Keratinocyte (primary cell): Measurements from ENCODE around the gene DPP10. TPM values are rescaled to one million over a fixed set of nuclear protein-coding genes. Genes with fewer than 3 reads are reported as not detected.

ENCODE experiments used
- DNase-seq: peaks from one replicate; pipeline ENCODE4 v3.0.0-alpha.2; 2011; ENCODE audit warnings: low read depth, missing footprints, low spot score
- FAIRE-seq: peaks from 2 replicates; lab custom pipeline; 2011; peaks lifted over from hg19 to GRCh38; lab: Jason Lieb, UNC
- H2AFZ ChIP-seq: 2 replicates; pipeline ENCODE4 v1.6.0; 2012; ENCODE audit warnings: low read length, control low read depth, inconsistent platforms; ENCODE audit not compliant: control insufficient read depth
- H3K27ac ChIP-seq: 2 replicates; pipeline ENCODE4 v1.5.1; 2011; ENCODE audit warnings: low read length; ENCODE audit not compliant: control insufficient read depth, insufficient read depth
- H3K27me3 ChIP-seq: 3 replicates; pipeline ENCODE4 v1.6.0; 2011; ENCODE audit warnings: low read length; ENCODE audit not compliant: control insufficient read depth, insufficient read depth; ENCODE audit errors: extremely low read depth
- H3K36me3 ChIP-seq, 2 experiments: 2 replicates in 1 of 2; 3 replicates in 1 of 2; pipeline ENCODE4 v1.5.1; 2011; ENCODE audit warnings: low read length in 2 of 2, mild to moderate bottlenecking in 1 of 2; ENCODE audit not compliant: control insufficient read depth in 2 of 2, insufficient read depth in 2 of 2; ENCODE audit errors: extremely low read depth in 1 of 2
- H3K4me1 ChIP-seq: 3 replicates; pipeline ENCODE4 v1.5.1; 2011; ENCODE audit warnings: low read length; ENCODE audit not compliant: control insufficient read depth, insufficient read depth; ENCODE audit errors: extremely low read depth
- H3K4me2 ChIP-seq: 3 replicates; pipeline ENCODE4 v1.6.0; 2011; ENCODE audit warnings: low read depth, low read length; ENCODE audit not compliant: control insufficient read depth, insufficient read depth; ENCODE audit errors: extremely low read depth
- H3K4me3 ChIP-seq, 3 experiments: fragments of 200-600 bp in 1 of 3; sonication (generic) in 1 of 3; 2 replicates in 2 of 3; 3 replicates in 1 of 3; pipeline ENCODE4 v1.5.1; 2011 to 2016; ENCODE audit warnings: low read length in 3 of 3, mild to moderate bottlenecking in 3 of 3, control low read depth in 2 of 3, inconsistent platforms in 1 of 3, low read depth in 1 of 3, mixed read lengths in 1 of 3, mixed run types in 1 of 3, moderate library complexity in 1 of 3; ENCODE audit not compliant: control insufficient read depth in 2 of 3, insufficient read depth in 2 of 3; ENCODE audit errors: extremely low read depth in 1 of 3
- H3K79me2 ChIP-seq: 2 replicates; pipeline ENCODE4 v1.6.0; 2012; ENCODE audit warnings: low read length; ENCODE audit not compliant: control insufficient read depth, insufficient read depth
- H3K9ac ChIP-seq: 3 replicates; pipeline ENCODE4 v1.6.0; 2011; ENCODE audit warnings: low read length; ENCODE audit not compliant: control insufficient read depth, insufficient read depth; ENCODE audit errors: extremely low read depth
- H3K9me1 ChIP-seq: 3 replicates; pipeline ENCODE4 v1.6.0; 2011; ENCODE audit warnings: low read length; ENCODE audit not compliant: control insufficient read depth, insufficient read depth; ENCODE audit errors: extremely low read depth
- H3K9me3 ChIP-seq: 2 replicates; pipeline ENCODE4 v1.5.1; 2012; ENCODE audit warnings: low read depth, low read length; ENCODE audit not compliant: control insufficient read depth
- H4K20me1 ChIP-seq: 3 replicates; pipeline ENCODE4 v1.6.0; 2011; ENCODE audit warnings: low read length; ENCODE audit not compliant: control insufficient read depth, insufficient read depth; ENCODE audit errors: extremely low read depth
- CTCF ChIP-seq, 3 experiments: IDR thresholded peaks in 1 of 3; conservative IDR thresholded peaks in 1 of 3; optimal IDR thresholded peaks in 1 of 3; 2 replicates in 2 of 3; 3 replicates in 1 of 3; pipeline versions ENCODE3 to v1.5.1; 2011; ENCODE audit warnings: low read length in 3 of 3, mild to moderate bottlenecking in 3 of 3, moderate library complexity in 2 of 3, control low read depth in 1 of 3, inconsistent platforms in 1 of 3; ENCODE audit not compliant: insufficient read depth in 2 of 3; ENCODE audit errors: extremely low read depth in 1 of 3
- EZH2 ChIP-seq: IDR thresholded peaks from one replicate; pipeline ENCODE4 v1.6.1; 2012; ENCODE audit warnings: inconsistent platforms, mild to moderate bottlenecking, low read length, moderate library complexity
- dilution Hi-C: fragments of 300-500 bp; cut with MboI; formaldehyde crosslinking; loops from one replicate; pipeline ENCODE4 v1.7.0; 2020; ENCODE audit warnings: low sequenced_read_pairs; ENCODE audit not compliant: extremely low pct_ligation_motif_present
- polyA plus RNA-seq, 5 experiments: library from polyadenylated mRNA; depleted of rRNA in 3 of 5; stranded (reverse) in 3 of 5; stranded (forward) in 1 of 5; unstranded in 1 of 5; fragments of >200 nt; gene quantifications; 1 replicate in 1 of 5; 2 replicates in 3 of 5; 3 replicates in 1 of 5; pipeline versions ENCODE4 v1.2.1 to v1.2.3, GENCODE V29; 2011 to 2012; ENCODE audit warnings: missing spikeins in 2 of 5, low read depth in 1 of 5, low replicate concordance in 1 of 5

DPP10 gene
- polyA plus RNA-seq, 1 donor (not counting 4 experiments of a cell fraction or from before 2014, with no cell fraction given) = not detected

DNA sequence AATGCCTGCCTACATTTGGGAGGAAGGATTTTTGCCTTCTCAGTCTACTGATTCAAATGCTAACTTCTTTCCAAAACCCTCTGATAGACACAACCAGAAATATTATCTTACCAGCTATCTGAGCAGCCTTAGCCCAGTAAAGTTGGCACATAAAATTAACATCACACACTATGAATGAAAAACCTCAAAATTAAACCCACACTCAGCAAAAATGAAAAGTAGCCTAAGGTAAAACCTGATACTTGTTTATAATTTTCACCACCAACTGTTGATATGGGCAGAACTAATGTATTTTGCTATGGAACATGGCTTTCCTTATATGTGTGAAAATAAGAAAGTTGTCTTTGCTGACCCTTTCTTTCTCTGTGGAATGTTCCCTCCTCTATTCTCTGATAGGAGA is 226.0 kb downstream of the DPP10 start:
- Histone ChIP-seq H3K9ac (no peak overlapping the region), H3K27me3 (no peaks in the 10 kb centered on the region), H3K4me3 (no peak overlapping the region), H4K20me1 (no peaks in the 10 kb centered on the region), H2AFZ (no peak overlapping the region), H3K4me1 (no peaks in the 10 kb centered on the region), H3K79me2 (no peaks in the 10 kb centered on the region), H3K4me2 (no peak overlapping the region), H3K36me3 (no peaks in the 10 kb centered on the region), H3K9me1 (no peaks in the 10 kb centered on the region), H3K9me3 (no peaks in the 10 kb centered on the region), H3K27ac (no peak overlapping the region)
- dilution Hi-C loops = no loop called here
- DNase-seq (no peak), FAIRE-seq (no peak)
- TF ChIP-seq CTCF (optimal IDR thresholded peaks at IDR 0.05 in 1 of 3, IDR thresholded peaks at IDR 0.05 in 1 of 3, conservative IDR thresholded peaks at IDR 0.05 in 1 of 3; ENCODE audit: extremely low read depth in 1 of 3, insufficient read depth in 2 of 3, low read length in 3 of 3) = no peak
- TF ChIP-seq EZH2 = no peak

- no peak for DNase-seq
- H4K20me1 ChIP-seq = no peaks in the 10 kb centered on the region
- dilution Hi-C loops = no loop called here
- H3K9ac ChIP-seq = no peak overlapping the region
- H3K4me3 ChIP-seq = no peak overlapping the region
- no peaks in the 10 kb centered on the region for H3K4me1 ChIP-seq
- no peak overlapping the region for H3K27ac ChIP-seq
- TF ChIP-seq CTCF (optimal IDR thresholded peaks at IDR 0.05 in 1 of 3, IDR thresholded peaks at IDR 0.05 in 1 of 3, conservative IDR thresholded peaks at IDR 0.05 in 1 of 3; ENCODE audit: extremely low read depth in 1 of 3, insufficient read depth in 2 of 3, low read length in 3 of 3) (no peak), EZH2 (no peak)
- H3K36me3 ChIP-seq = no peaks in the 10 kb centered on the region
- no peak overlapping the region for H2AFZ ChIP-seq
- H3K27me3 ChIP-seq = no peaks in the 10 kb centered on the region
- H3K9me3 ChIP-seq = no peaks in the 10 kb centered on the region
- no peak overlapping the region for H3K4me2 ChIP-seq
- H3K79me2 ChIP-seq = no peaks in the 10 kb centered on the region
- no peak for FAIRE-seq
- H3K9me1 ChIP-seq = no peaks in the 10 kb centered on the region
These were observed 240.8 kb downstream of the DPP10 start for GRCh38 chr2:114683251-114683650.
